GM12891 (cell line): ENCODE data around the gene C1orf159.

Experiments
- DNase-seq: peaks from one replicate; pipeline ENCODE4 v3.0.0; 2011; ENCODE audit warnings: low spot score; ENCODE audit not compliant: insufficient read length
- FAIRE-seq: peaks from 2 replicates; lab custom pipeline; 2011; peaks lifted over from hg19 to GRCh38; lab: Jason Lieb, UNC
- PAX5 ChIP-seq: IDR thresholded peaks from 2 replicates; pipeline ENCODE4 v1.6.1; 2011; ENCODE audit warnings: low read length, moderate library complexity, mild to moderate bottlenecking; ENCODE audit not compliant: insufficient read depth, severe bottlenecking
- POLR2A ChIP-seq: IDR thresholded peaks from 2 replicates; pipeline ENCODE4 v1.6.1; 2011; ENCODE audit warnings: low read depth, low read length, control low read depth
- POLR2AphosphoS5 ChIP-seq: IDR thresholded peaks from 2 replicates; pipeline ENCODE4 v1.6.1; 2011; ENCODE audit warnings: low read depth, low read length, control low read depth
- POU2F2 ChIP-seq: IDR thresholded peaks from 2 replicates; pipeline ENCODE4 v1.6.1; 2011; ENCODE audit warnings: low read depth, mild to moderate bottlenecking, control low read depth, low read length, moderate library complexity
- SPI1 ChIP-seq: IDR thresholded peaks from 2 replicates; pipeline ENCODE4 v1.6.1; 2011; ENCODE audit warnings: low read depth, low read length, control low read depth
- TAF1 ChIP-seq: IDR thresholded peaks from 2 replicates; pipeline ENCODE4 v1.6.1; 2011; ENCODE audit warnings: low read depth, low read length, control low read depth

Gene C1orf159

GRCh38 chr1:1123581-1124507 is 8.0 kb upstream of the C1orf159 start:
- TF ChIP-seq POU2F2 (no peak), POLR2AphosphoS5 (no peak), PAX5 (no peak), POLR2A (no peak), TAF1 (no peak), SPI1 (no peak)
- FAIRE-seq (peak; percentile 78), DNase-seq (no peak)

DNA sequence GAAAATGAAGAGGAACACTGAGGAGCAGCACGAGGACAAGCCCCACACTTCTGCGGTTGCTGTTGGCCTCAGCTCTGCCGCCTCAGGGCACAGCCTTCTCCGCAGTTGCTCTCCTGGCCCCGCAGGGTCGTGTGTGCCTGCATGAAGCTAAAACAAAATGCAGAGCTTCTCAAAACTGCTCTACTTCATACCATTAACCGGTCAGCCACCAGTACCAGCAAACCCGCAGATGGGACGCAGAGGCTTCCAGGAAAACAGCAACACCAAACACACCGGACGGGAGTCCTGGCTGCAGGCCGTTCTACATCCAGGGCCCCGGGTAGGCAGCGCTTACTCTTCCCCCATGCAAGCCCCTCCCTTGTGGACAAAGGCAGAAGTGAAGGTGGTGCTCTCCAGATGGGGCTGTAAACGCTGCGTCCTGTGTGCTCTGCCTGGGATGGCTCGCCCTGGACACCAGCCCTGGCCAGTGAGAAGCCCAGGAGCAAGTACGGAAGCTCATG is 7.1 kb upstream of the C1orf159 start:
- FAIRE-seq (no peak), DNase-seq (peak; percentile 14)
- TF ChIP-seq TAF1 (no peak), SPI1 (no peak), POU2F2 (no peak), POLR2AphosphoS5 (no peak), PAX5 (no peak), POLR2A (no peak)

- FAIRE-seq (peak; percentile 94), DNase-seq (peak; percentile 98)
- no peak for TF ChIP-seq SPI1
- TF ChIP-seq TAF1 = no peak
- no peak for TF ChIP-seq POLR2A
- TF ChIP-seq POLR2AphosphoS5 = no peak
- no peak for TF ChIP-seq PAX5
- TF ChIP-seq POU2F2 = no peak
Observed at GRCh38 chr1:1122078-1122811, 6.4 kb upstream of the C1orf159 start.

- FAIRE-seq = no peak
- DNase-seq = no peak
- no peak for TF ChIP-seq SPI1
- no peak for TF ChIP-seq POLR2AphosphoS5
- TF ChIP-seq PAX5 = no peak
- TF ChIP-seq POU2F2 = no peak
- TF ChIP-seq TAF1 = no peak
- TF ChIP-seq POLR2A = no peak
Observed at GRCh38 chr1:1121611-1122077, 5.8 kb upstream of the C1orf159 start.

DNA sequence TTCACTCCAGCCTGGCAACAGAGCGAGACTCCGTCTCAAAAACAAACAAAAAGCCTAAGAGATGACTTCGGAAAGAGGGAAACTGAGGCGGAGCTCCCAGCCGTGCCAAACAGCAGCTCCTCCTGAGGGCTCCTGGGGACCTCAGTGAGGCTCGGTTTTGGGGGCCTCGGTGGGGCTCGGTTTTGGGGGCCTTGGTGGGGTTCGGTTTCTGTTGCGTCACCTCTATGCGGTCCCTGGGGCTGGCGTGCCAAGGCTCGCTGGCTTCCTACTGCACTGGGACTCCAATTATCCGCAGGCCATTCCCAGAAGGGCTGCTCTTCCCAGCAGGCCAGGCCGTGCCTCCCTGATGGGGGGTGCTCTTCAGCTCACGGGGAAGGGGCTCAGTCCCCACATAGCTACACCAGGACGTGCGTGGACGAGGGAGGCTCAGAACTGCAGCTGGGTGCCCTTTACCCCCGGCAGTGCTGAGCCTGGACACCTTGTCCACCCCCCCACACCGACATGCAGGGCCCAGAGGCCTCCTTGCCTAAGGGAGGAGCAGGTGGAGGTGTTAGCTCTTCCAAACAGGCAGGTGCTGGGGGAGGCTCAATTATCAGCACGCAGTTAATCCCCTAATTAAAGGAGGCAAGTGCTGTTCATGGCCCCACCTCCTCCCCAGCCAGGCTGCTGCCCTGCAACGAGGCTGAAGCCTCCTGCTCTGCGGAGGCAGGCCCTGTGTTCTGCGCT is 5.1 kb upstream of the C1orf159 start:
- TF ChIP-seq POU2F2 (no peak), TAF1 (no peak), POLR2A (no peak)
- FAIRE-seq (no peak), DNase-seq (no peak)

GRCh38 chr1:1120096-1120495 is 4.2 kb upstream of the C1orf159 start:
- no peak for DNase-seq
- FAIRE-seq = no peak
- no peak for TF ChIP-seq TAF1
- TF ChIP-seq POLR2AphosphoS5 = no peak
- TF ChIP-seq POLR2A = no peak
- no peak for TF ChIP-seq SPI1
- no peak for TF ChIP-seq PAX5
- TF ChIP-seq POU2F2 = no peak

DNA sequence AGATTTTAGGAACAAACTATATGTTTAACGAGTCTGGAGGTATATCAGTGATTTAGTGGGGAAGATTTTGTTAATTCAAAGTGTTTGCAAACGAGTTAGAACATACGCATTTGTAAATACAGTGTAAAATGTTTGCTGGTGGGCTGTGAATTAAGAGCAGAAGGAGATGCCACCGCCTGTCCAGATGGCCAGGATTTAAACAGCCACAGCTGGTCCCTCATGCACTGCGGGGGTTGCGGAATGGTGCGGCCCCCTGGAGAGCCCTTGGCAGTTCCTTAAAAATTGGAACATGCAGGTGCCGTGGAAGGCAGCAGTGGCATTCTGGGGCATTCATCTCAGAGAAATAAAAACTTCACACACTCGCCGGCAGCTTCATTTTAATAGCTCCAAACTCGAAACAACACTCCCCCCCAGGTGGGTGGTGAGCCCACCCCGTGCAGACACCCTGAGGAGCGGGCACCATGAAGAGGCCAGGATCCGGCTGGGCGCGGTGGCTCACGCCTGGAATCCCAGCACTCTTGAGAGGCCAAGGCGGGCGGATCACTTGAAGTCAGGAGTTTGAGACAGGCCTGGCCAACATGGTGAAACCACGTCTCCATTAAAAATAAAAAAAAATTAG is 3.5 kb upstream of the C1orf159 start:
- TF ChIP-seq PAX5 (no peak), TAF1 (no peak), POLR2A (no peak), POU2F2 (no peak), POLR2AphosphoS5 (no peak), SPI1 (no peak)
- FAIRE-seq (no peak), DNase-seq (no peak)

- DNase-seq (no peak), FAIRE-seq (no peak)
- TF ChIP-seq SPI1 = no peak
- no peak for TF ChIP-seq POU2F2
- no peak for TF ChIP-seq TAF1
- no peak for TF ChIP-seq POLR2AphosphoS5
- no peak for TF ChIP-seq PAX5
- TF ChIP-seq POLR2A = no peak
Observed at GRCh38 chr1:1118876-1119220, 3.0 kb upstream of the C1orf159 start.
